Measurements from ENCODE around the gene PTX4. TPM values are rescaled to one million over a fixed set of nuclear protein-coding genes. Genes with fewer than 3 reads are reported as not detected.
"Not testable (repeated sequence)": the region's sequence is repeated elsewhere in the genome, so short reads cannot be mapped to it uniquely, and the experiment has no call there.

Gene PTX4
- total and polyA plus RNA-seq, 2 experiments from 2014 or later = 0.30 TPM; not detected in 1

DNA sequence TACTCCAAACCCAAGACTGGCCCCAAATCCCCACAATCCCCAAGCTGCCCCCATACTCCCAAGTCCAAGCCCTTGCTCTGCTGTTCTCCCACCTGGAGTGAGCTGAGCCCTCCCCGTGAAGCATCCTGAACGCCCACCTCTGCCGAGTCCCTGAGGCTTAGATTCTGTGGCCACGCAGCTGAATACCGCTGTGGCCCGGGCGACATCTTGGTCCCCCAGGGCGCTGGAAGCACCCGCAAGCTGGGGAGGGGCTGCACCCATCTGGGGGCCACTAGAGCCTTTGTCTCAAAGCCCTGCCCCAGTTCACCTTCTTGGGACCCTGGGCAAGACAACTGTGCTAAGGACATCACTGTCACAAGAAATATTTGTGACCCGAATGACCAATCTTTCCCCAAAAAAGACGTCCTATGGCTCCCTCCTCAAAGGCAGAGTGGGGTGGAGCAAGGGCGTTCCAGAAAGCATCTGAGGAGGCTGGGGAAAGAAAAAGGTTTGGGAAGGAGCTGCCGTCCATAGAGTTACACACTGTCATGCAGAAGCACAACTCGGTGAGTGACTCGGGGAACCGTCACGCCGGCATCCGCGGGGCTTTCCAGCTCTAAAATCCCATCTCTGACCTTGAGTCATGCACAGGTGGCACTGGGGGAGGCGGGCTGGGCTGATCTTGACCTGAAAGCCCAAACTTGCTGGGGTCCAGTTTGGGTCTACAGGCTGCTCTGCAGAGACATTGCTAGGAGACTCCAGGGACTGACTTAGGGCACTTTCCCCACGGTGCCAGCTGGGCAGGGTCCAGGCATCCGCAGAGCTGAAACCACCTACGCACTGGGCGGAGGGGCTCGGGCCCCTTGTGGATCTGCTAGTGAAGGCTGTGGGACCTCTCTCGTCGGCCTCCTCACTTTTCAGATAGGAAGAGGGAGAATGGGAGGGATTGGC lies 6.6 kb downstream of the PTX4 start:
- Histone ChIP-seq H3K27me3 (peaks cover 27% of the 10 kb centered on the region), H3K36me3 (no peaks in the 10 kb centered on the region), H3K27ac (no peak overlapping the region), H3K9me3 (ENCODE audit: low read depth) (no peaks in the 10 kb centered on the region), H3K4me3 (no peak overlapping the region), H3K4me1 (ENCODE audit: low read depth) (no peaks in the 10 kb centered on the region)
- DNase-seq (ENCODE audit: low read depth in 1 of 2, low spot score in 1 of 2) = no peak
- TF ChIP-seq, protein P1, sequence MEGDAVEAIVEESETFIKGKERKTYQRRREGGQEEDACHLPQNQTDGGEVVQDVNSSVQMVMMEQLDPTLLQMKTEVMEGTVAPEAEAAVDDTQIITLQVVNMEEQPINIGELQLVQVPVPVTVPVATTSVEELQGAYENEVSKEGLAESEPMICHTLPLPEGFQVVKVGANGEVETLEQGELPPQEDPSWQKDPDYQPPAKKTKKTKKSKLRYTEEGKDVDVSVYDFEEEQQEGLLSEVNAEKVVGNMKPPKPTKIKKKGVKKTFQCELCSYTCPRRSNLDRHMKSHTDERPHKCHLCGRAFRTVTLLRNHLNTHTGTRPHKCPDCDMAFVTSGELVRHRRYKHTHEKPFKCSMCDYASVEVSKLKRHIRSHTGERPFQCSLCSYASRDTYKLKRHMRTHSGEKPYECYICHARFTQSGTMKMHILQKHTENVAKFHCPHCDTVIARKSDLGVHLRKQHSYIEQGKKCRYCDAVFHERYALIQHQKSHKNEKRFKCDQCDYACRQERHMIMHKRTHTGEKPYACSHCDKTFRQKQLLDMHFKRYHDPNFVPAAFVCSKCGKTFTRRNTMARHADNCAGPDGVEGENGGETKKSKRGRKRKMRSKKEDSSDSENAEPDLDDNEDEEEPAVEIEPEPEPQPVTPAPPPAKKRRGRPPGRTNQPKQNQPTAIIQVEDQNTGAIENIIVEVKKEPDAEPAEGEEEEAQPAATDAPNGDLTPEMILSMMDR (IDR thresholded peaks at IDR 0.05; ENCODE audit: low read depth, low read length) = no peak

DNA sequence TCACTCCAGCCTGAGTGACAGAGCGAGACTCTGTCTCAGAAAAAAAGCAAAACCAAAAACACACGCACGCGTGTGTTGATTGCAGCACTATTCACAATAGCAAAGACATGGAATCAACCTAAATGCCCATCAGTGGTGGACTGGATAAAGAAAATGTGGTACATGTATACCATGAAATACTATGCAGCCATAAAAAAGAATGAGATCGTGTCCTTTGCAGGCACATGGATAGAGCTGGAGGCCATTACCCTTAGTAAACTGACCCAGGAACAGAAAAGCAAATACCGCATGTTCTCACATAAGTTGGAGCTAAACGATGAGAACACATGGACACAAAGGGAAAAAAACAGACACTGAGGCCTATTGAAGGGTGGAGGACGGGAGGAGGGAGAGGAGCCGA lies 9.8 kb downstream of the PTX4 start:
- DNase-seq (ENCODE audit: low read depth in 1 of 2, low spot score in 1 of 2); H3K4me1 ChIP-seq (ENCODE audit: low read depth); H3K4me3 ChIP-seq; H3K36me3 ChIP-seq; H3K27ac ChIP-seq; H3K9me3 ChIP-seq (ENCODE audit: low read depth): not testable (repeated sequence)
- H3K27me3 ChIP-seq = peaks cover 20% of the 10 kb centered on the region

DNA sequence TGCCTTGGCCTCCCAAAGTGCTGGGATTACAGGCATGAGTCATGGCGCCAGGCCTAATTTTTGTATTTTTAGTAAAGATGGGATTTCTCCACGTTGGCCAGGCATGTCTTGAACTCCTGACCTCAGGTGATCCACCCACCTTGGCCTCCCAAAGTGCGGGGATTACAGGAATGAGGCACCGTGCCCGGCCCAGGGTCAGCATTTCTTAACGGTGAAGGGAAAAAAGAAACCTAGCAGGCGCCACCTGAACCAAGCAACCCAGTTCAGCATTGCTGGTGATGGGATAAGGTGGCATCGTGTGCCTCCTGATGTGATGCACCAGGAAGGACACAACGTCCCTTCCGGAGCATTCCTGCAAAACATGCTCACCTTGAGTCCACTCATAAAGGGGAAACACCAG lies 11.7 kb downstream of the PTX4 start:
- Histone ChIP-seq H3K27me3 (peaks cover 7% of the 10 kb centered on the region), H3K4me1 (ENCODE audit: low read depth) (peaks cover 4% of the 10 kb centered on the region), H3K36me3 (no peaks in the 10 kb centered on the region), H3K4me3 (no peak overlapping the region), H3K27ac (no peak overlapping the region), H3K9me3 (ENCODE audit: low read depth) (no peaks in the 10 kb centered on the region)
- DNase-seq (ENCODE audit: low read depth in 1 of 2, low spot score in 1 of 2) = no peak
- TF ChIP-seq, protein P1 (IDR thresholded peaks at IDR 0.05; ENCODE audit: low read depth, low read length) = no peak

DNA sequence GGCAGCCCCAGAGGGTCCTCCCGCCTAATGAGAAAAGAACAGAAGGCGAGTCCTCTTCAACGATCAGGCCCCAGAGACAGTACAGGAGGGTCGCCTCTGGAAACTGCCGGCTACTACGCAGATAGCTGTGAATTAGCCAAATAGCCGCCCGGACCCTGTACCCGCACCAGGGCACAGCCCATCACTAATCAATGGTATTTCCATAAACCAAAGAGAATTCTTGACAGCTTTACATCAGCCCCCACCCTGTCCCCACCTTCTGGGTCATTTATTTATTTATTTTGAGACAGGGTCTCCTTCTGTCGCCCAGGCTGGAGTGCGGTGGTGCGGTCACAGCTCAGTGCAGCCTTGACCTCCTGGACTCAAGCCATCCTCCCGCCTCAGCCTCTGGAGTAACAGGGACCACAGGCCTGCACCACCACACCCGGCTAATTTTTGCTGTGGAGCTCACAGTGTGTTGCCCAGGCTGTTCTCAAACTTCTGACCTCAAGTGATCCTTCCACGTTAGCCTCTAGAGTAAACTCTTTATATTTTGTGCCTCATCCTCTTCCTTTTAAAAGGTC lies 13.1 kb downstream of the PTX4 start:
- Histone ChIP-seq H3K27me3 (no peaks in the 10 kb centered on the region), H3K9me3 (ENCODE audit: low read depth) (no peaks in the 10 kb centered on the region), H3K27ac (peak overlapping the region; percentile 83), H3K4me1 (ENCODE audit: low read depth) (peaks cover 4% of the 10 kb centered on the region), H3K4me3 (peak overlapping the region; percentile 48), H3K36me3 (no peaks in the 10 kb centered on the region)
- TF ChIP-seq, protein P1 (IDR thresholded peaks at IDR 0.05; ENCODE audit: low read depth, low read length) = no peak
- DNase-seq (ENCODE audit: low read depth in 1 of 2, low spot score in 1 of 2) = no peak

DNA sequence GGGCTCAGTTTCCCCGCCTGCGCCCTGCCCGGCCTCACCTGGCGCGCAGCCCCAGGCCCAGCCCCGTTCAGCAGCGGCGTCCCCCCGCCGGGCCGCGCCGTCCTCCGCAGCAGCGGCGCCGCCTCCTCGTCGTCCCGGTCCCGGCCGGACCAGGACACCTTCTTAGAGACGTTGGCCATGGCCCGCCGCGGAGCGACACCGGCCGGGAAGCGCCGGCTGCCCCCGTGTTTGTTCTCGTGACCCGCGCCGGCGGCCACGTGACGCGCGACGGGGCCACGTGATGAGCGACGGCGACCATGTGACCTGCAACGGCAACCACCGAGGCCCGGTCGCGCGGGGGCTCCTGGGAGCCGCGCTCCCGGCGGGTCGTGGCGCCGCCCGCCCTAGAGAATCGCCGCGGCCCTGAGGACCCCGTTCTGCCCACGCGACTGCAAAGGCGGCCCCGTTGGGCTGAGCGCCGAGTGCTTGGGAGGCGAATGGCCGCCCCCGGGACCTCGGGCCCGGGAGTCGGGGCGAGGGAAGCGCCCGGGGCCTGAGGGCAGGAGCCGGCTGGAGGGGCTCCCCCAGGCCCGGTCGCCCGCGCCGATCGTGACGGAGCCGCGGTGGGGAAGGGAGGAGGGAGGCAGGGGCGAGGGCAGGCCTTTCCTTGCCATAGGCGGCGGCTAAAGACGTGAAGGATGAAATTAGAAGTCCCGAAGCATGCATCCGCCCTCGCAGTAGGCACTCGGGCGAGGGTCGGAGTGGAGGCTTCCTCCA lies 13.8 kb downstream of the PTX4 start, which contains the start of gene CLCN7:
Gene CLCN7 (minus strand): TSS at position 233 of the 756 bp plus-strand sequence. CDS start 54 bp downstream, at position 179.
- no peaks in the 10 kb centered on the region for H3K27me3 ChIP-seq
- peaks cover 4% of the 10 kb centered on the region for H3K4me1 ChIP-seq (ENCODE audit: low read depth)
- H3K9me3 ChIP-seq (ENCODE audit: low read depth) = no peaks in the 10 kb centered on the region
- peak within 1 kb of the TSS; percentile 48 for H3K4me3 ChIP-seq
- H3K36me3 ChIP-seq = no peaks in the 10 kb centered on the region
- peak within 1 kb of the TSS; percentile 83 for H3K27ac ChIP-seq
- peak; percentile 88 to 91 for DNase-seq (ENCODE audit: low read depth in 1 of 2, low spot score in 1 of 2)
- TF ChIP-seq, protein P1 (IDR thresholded peaks at IDR 0.05; ENCODE audit: low read depth, low read length) = no peak
